ENCODE data around the gene NDUFV3. TPM values are rescaled to one million over a fixed set of nuclear protein-coding genes. Genes with fewer than 3 reads are reported as not detected.

The NDUFV3 gene
- total and polyA plus RNA-seq, 8 donors: 19.2 to 51.3 (median 36.7) TPM

DNA sequence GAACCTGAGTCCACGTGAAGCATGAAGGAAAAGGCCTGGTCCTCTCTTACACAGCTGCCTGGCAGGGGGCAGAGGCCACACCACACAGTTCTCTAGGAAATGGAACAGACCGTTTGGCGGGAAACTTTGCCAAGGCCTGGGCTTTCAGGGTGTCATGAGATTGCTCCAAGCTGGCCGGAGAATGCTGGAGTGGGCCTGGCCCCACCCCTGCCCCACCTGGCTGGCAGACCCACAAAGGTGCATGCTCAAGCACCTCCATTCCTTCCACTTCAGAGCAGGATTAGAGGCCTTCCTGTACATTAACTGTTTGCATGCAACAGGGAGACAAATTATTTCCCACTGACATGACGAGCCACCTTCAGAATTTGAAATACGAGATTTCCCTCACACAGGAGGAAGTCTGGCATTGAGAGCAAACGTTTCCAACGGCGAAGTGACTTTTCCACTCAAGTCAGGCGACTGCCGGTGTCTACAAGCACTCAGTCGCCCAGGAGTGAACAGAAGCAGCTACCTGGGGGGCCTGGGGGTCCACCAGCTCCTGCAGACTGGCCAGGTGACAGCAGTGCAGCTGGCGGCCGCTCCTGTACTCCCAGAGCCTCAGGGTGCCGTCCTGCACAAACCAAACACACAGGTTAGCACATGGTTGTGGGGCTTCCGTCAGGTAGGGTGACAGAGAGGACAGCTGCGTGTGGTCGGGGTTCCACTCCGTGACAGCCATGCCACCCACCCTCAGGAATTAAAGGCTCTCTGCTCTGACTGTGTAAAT lies 37.8 kb upstream of the NDUFV3 start:
- intact Hi-C loops (cut with DNase I; ENCODE audit: low total_unique reads): no loop called here
- Histone ChIP-seq H3K4me1 (no peaks in the 10 kb centered on the region), H3K36me3 (peaks cover 88 to 100% (median 100%) of the 10 kb centered on the region in 4 donors), H3K9me3 (no peaks in the 10 kb centered on the region), H3K27ac (no peak overlapping the region), H3K27me3 (no peaks in the 10 kb centered on the region), H3K4me3 (no peak overlapping the region)
- no peak for DNase-seq
- 83 to 88% (median 87%) methylated on average over 18 to 19 of the region's 19 CpGs for WGBS, 5 donors
- no peak for TF ChIP-seq EP300 (IDR thresholded peaks at IDR 0.05)
- TF ChIP-seq CTCF (IDR thresholded peaks at IDR 0.05): no peak
- TF ChIP-seq POLR2AphosphoS5 (IDR thresholded peaks at IDR 0.05): no peak
- TF ChIP-seq POLR2A (IDR thresholded peaks at IDR 0.05): no peak

DNA sequence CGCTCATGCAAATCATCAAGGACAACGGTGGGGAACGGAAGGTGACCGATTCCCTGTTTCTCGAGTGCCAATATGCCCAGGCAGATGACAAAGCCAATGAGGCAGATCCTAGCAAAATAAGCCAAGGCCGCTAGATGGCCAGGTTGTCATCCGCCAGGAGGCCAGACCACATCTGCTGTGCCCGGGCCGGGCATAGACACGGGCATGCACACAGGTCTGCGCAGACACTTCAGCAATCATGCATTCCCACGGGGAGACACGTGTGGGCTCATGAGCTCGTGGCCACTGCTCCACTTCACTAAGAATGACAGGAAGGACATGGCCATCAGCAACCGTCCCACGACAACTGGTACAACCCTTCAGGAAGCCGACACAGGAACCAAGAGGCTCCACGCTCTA lies 37.2 kb upstream of the NDUFV3 start:
- Histone ChIP-seq H3K27ac (no peak overlapping the region), H3K27me3 (no peaks in the 10 kb centered on the region), H3K4me1 (no peaks in the 10 kb centered on the region), H3K4me3 (no peak overlapping the region), H3K36me3 (peaks cover 88 to 100% (median 100%) of the 10 kb centered on the region in 4 donors), H3K9me3 (no peaks in the 10 kb centered on the region)
- WGBS, 5 donors: 83 to 94% (median 91%) methylated on average over 14 to 18 of the region's 18 CpGs
- intact Hi-C loops (cut with DNase I; ENCODE audit: low total_unique reads): no loop called here
- TF ChIP-seq POLR2AphosphoS5 (IDR thresholded peaks at IDR 0.05) (no peak), POLR2A (IDR thresholded peaks at IDR 0.05) (no peak), CTCF (IDR thresholded peaks at IDR 0.05) (no peak), EP300 (IDR thresholded peaks at IDR 0.05) (no peak)
- no peak for DNase-seq

- H3K27me3 ChIP-seq: no peaks in the 10 kb centered on the region
- intact Hi-C loops (cut with DNase I; ENCODE audit: low total_unique reads): no loop called here
- no peaks in the 10 kb centered on the region for H3K4me1 ChIP-seq
- H3K36me3 ChIP-seq: peaks cover 81 to 100% (median 100%) of the 10 kb centered on the region in 4 donors
- no peak overlapping the region for H3K4me3 ChIP-seq
- H3K27ac ChIP-seq: no peak overlapping the region
- no peaks in the 10 kb centered on the region for H3K9me3 ChIP-seq
- 94 to 96% (median 94%) methylated on average over 11 of the region's 11 CpGs for WGBS, 5 donors
- DNase-seq: no peak
- TF ChIP-seq POLR2AphosphoS5 (IDR thresholded peaks at IDR 0.05) (no peak), EP300 (IDR thresholded peaks at IDR 0.05) (no peak), CTCF (IDR thresholded peaks at IDR 0.05) (no peak), POLR2A (IDR thresholded peaks at IDR 0.05) (no peak)
Observed at GRCh38 chr21:42857216-42857615, 35.9 kb upstream of the NDUFV3 start.

- 83 to 88% (median 87%) methylated on average over 19 of the region's 19 CpGs for WGBS, 5 donors
- Histone ChIP-seq H3K27ac (no peak overlapping the region), H3K36me3 (peaks cover 82 to 100% (median 100%) of the 10 kb centered on the region in 4 donors)
Observed at GRCh38 chr21:42858185-42858847, 34.8 kb upstream of the NDUFV3 start.

More at GRCh38 chr21:42858185-42858847, 34.8 kb upstream of the NDUFV3 start:
- intact Hi-C loops (cut with DNase I; ENCODE audit: low total_unique reads): no loop called here
- Histone ChIP-seq H3K4me1 (peaks cover 0 to 8% (median 0%) of the 10 kb centered on the region in 4 donors), H3K27me3 (no peaks in the 10 kb centered on the region), H3K9me3 (no peaks in the 10 kb centered on the region), H3K4me3 (no peak overlapping the region)
- DNase-seq: no peak
- no peak for TF ChIP-seq CTCF (IDR thresholded peaks at IDR 0.05)
- TF ChIP-seq POLR2A (IDR thresholded peaks at IDR 0.05): no peak
- TF ChIP-seq EP300 (IDR thresholded peaks at IDR 0.05): no peak
- TF ChIP-seq POLR2AphosphoS5 (IDR thresholded peaks at IDR 0.05): no peak
